Activated CD4-positive, alpha-beta T cell treated with anti-CD3 and anti-CD28 coated beads, Interleukin-2, amount 10 ng/mL, durations not matched to agents 7 days and 5 days (primary cell): ENCODE data around the gene OTULINL. TPM values are rescaled to one million over a fixed set of nuclear protein-coding genes. Genes with fewer than 3 reads are reported as not detected.

Experiments used
- CTCF ChIA-PET: fragments of 350-600 bp; sonication (Branson Sonifier 250); formaldehyde crosslinking; loops from one replicate; lab custom pipeline; 2021; ENCODE audit warnings: antibody characterized with exemption; lab: Charles Lee
- POLR2A ChIA-PET: fragments of 350-600 bp; sonication (Branson Sonifier 250); formaldehyde crosslinking; loops from one replicate; lab custom pipeline; 2021; ENCODE audit warnings: antibody characterized with exemption; lab: Charles Lee
- DNase-seq: peaks from one replicate; pipeline ENCODE4 v3.0.0-alpha.2; 2020
- H3K27ac Mint-ChIP-seq: one replicate; pipeline ENCODE4 v1.8.0; 2021; ENCODE audit warnings: mild to moderate bottlenecking, moderate library complexity, mixed read lengths
- H3K27me3 Mint-ChIP-seq: one replicate; pipeline ENCODE4 v1.8.0; 2021; ENCODE audit warnings: mixed read lengths
- H3K36me3 Mint-ChIP-seq: one replicate; pipeline ENCODE4 v1.8.0; 2021; ENCODE audit warnings: low read depth, mixed read lengths
- H3K4me1 Mint-ChIP-seq: one replicate; pipeline ENCODE4 v1.8.0; 2021; ENCODE audit warnings: mixed read lengths
- H3K4me3 Mint-ChIP-seq: one replicate; pipeline ENCODE4 v1.8.0; 2021; ENCODE audit warnings: mild to moderate bottlenecking, moderate library complexity, mixed read lengths
- H3K9me3 Mint-ChIP-seq: one replicate; pipeline ENCODE4 v1.8.0; 2021; ENCODE audit warnings: mixed read lengths
- total RNA-seq, 2 experiments: library from RNA; stranded (reverse); gene quantifications; one replicate each; pipeline ENCODE4 v1.2.3, GENCODE V29; 2021

Gene OTULINL
- total RNA-seq, 2 experiments from 2014 or later = 31.4 to 38.7 TPM

DNA sequence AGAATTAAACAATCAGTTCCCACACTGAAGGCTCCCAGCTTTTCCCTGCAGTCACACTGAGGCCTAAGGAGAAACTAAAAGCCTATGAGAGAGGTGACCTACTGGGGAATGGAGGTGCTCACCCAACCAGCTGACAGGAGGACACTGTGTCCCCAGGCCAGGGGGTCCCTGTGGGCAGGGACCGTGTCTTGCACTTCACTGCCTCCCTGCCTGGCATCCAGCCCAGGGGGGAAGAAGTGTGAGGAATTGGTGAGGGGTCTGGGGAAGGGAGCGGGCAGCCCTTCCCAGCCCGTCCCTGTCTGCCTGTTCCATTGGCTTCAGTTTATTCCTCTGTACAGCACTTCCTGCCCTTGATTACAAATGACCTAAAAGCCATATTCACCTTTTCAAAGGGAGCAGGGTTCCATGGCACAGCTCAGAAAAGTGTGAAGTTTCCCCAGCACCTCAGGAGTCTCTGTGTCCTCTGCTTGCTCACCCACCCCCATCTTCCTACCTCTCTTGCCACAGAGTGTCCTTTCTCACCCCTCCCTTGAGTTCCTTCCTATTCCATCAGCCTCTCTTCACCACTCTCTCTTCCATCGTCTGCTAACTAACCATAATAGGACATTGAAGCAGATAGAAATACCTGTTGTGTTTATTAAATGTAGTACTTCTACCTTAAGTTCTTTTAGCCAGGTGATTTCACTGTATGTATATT, 12.9 kb downstream of the OTULINL start:
- Mint-ChIP-seq H3K27ac (peak overlapping the region; percentile 99), H3K4me3 (peak overlapping the region; percentile 69), H3K27me3 (no peaks in the 10 kb centered on the region), H3K4me1 (peaks cover 86% of the 10 kb centered on the region), H3K36me3 (peaks cover 50% of the 10 kb centered on the region), H3K9me3 (peaks cover 9% of the 10 kb centered on the region)
- ChIA-PET CTCF (interaction anchor here (1.4 to 4.6 kb wide), 5 partner anchors 12 to 60 kb away, joined by 3 to 17 read pairs (median 4); partner anchors contain the start of gene OTULINL), POLR2A (no interaction called here)
- no peak for DNase-seq

DNA sequence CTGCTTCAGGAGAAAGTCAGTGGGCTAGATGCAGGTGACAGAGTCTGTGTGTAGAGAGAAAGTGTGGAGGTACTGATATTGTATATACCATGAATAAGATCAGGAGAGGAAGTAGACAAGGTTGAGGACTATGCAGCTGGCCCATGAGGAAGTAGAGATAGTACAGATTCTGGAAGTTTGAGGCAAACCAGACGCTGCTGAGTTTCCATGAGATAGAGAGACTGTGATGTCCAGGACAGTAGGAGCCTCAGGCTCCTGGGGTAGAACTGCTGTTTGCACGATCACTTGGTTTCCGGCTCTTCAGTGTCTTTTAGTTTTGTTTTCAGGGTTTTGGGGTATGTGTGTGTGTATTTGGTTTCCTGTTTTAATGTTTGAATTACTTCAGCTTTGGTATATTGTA, 13.6 kb downstream of the OTULINL start:
- Mint-ChIP-seq H3K9me3 (peaks cover 9% of the 10 kb centered on the region), H3K4me1 (peaks cover 89% of the 10 kb centered on the region), H3K36me3 (peaks cover 55% of the 10 kb centered on the region), H3K4me3 (peak overlapping the region; percentile 69), H3K27ac (peak overlapping the region; percentile 99), H3K27me3 (no peaks in the 10 kb centered on the region)
- CTCF ChIA-PET = interaction anchor here (1.4 to 4.6 kb wide), 3 partner anchors 13 to 59 kb away, joined by 3 to 17 read pairs (median 4); partner anchors contain the start of gene OTULINL
- POLR2A ChIA-PET = no interaction called here
- DNase-seq = peak; percentile 75

DNA sequence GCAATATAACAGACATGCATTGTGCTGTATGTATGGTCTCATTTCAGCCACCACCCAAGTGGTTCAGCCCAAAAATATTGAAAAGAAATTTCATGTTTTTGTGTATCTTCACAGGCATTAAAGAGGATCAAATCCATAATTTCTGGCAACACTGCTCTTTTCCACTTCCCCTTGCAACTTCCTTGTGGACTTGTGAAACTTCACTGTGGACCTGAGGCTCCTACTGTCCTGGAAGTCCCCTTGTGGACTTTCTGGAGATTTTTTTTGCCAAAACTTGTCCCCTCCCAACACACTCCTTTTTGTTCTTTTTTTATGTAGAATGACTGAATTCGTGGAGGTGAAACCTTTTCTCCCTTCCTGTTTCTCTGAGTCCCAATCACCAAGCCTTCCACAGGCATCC, 14.3 kb downstream of the OTULINL start:
- no peaks in the 10 kb centered on the region for H3K27me3 Mint-ChIP-seq
- DNase-seq = no peak
- peaks cover 56% of the 10 kb centered on the region for H3K36me3 Mint-ChIP-seq
- peak overlapping the region; percentile 69 for H3K4me3 Mint-ChIP-seq
- ChIA-PET CTCF (no interaction called here), POLR2A (no interaction called here)
- peaks cover 9% of the 10 kb centered on the region for H3K9me3 Mint-ChIP-seq
- H3K4me1 Mint-ChIP-seq = peaks cover 87% of the 10 kb centered on the region
- H3K27ac Mint-ChIP-seq = peak overlapping the region; percentile 99

DNA sequence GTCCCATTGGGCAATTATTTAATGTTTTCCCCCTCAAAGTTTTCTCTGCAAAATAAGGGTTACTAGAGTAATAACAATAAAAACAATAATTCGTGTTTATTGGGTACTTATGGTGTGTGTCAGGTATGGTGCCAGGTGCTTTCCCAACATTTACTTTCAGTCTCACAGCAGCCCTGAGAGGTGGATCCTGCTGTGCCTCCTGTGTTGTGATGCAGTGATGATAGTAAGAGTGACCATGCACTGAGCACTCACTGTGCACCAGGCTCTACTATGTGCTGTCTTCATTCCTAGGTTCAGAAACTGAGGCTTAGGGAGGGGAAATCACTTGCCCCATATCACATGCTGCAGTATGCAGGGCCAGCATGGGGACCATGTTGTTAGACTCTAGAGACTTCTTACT, 15.5 kb downstream of the OTULINL start:
- Mint-ChIP-seq H3K9me3 (peaks cover 9% of the 10 kb centered on the region), H3K4me3 (no peak overlapping the region), H3K4me1 (peaks cover 81% of the 10 kb centered on the region), H3K27me3 (no peaks in the 10 kb centered on the region), H3K27ac (peak overlapping the region; percentile 39), H3K36me3 (peaks cover 60% of the 10 kb centered on the region)
- ChIA-PET CTCF (no interaction called here), POLR2A (no interaction called here)
- no peak for DNase-seq

DNA sequence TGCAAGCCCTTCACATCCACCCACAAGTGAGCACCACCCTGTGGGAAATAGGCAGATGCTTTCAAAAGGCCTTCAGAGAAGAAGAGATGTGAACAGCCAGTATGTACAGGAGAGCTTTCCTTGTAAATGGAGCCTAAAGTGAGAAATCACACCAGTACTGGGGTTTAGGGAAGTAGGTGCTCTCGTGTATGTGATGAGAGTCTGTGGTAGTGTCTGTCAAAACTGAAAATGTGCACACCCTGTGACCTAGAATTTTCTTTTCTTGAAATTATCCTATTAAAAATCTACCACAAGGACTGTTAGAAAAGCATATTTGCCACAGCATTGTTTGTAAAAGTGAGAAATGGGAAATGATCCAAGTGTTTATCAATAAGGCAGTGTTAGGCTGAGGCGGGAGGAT, 16.6 kb downstream of the OTULINL start:
- H3K27ac Mint-ChIP-seq = peak overlapping the region; percentile 71
- H3K9me3 Mint-ChIP-seq = peaks cover 9% of the 10 kb centered on the region
- H3K4me3 Mint-ChIP-seq = no peak overlapping the region
- peaks cover 77% of the 10 kb centered on the region for H3K4me1 Mint-ChIP-seq
- peaks cover 62% of the 10 kb centered on the region for H3K36me3 Mint-ChIP-seq
- no peaks in the 10 kb centered on the region for H3K27me3 Mint-ChIP-seq
- ChIA-PET CTCF (no interaction called here), POLR2A (no interaction called here)
- no peak for DNase-seq

DNA sequence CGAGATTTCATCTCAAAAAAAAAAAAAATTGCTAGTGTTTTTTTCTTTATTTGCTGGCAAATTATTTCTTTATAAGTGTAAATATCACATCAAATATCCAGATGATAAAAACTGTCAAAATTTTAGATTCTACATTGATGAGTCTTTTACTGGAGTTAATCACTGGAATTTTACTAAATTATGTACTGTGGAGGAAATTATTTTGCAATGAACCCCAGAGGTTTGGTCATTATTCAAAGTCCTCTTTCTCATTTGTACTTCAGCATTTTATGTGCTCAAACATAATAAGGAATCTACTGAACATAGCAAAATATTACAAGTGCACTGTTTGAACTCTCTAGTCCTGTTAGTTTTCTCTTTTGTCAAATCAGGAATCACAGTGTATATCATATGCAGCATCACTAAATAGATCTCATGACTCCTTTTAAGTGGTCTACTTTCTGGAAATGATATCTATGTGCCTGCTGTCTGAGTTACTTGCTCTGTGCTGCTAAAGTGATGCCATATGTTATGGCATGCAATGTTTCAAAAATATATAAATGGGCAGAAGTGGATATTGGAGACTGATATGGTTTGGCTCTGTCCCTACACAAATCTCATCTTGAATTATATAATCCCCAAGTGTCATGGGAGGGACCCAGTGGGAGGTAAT, 18.0 kb downstream of the OTULINL start:
- POLR2A ChIA-PET = no interaction called here
- Mint-ChIP-seq H3K27me3 (no peaks in the 10 kb centered on the region), H3K9me3 (peaks cover 9% of the 10 kb centered on the region), H3K4me3 (no peak overlapping the region), H3K36me3 (peaks cover 66% of the 10 kb centered on the region), H3K4me1 (peaks cover 64% of the 10 kb centered on the region), H3K27ac (no peak overlapping the region)
- no peak for DNase-seq
- CTCF ChIA-PET = no interaction called here

DNA sequence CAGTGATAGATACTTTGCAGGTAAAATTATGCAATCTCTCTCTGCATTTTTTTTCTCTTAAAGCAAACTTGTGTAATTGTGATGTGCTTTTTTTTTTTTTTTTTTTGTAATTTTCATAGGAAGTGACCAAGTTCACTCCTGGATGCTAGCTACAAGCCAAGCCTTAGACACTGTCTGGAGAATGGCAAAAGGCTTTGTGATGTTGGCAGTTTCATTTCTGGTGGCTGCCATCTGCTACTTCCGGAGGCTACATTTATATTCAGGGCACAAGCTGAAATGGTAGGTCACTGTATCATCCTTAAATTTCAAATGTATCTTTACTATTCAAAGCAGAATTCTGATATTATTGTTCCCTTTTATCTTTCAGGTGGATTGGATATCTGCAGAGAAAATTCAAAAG, 19.3 kb downstream of the OTULINL start:
- Mint-ChIP-seq H3K36me3 (peaks cover 76% of the 10 kb centered on the region), H3K4me3 (no peak overlapping the region), H3K27ac (no peak overlapping the region), H3K4me1 (peaks cover 52% of the 10 kb centered on the region), H3K9me3 (peaks cover 9% of the 10 kb centered on the region), H3K27me3 (no peaks in the 10 kb centered on the region)
- DNase-seq = no peak
- POLR2A ChIA-PET = no interaction called here
- CTCF ChIA-PET = interaction anchor here (0.6 to 1.6 kb wide), 2 partner anchors 11 to 35 kb away, joined by 3 to 4 read pairs; no protein-coding TSS in a partner anchor

DNA sequence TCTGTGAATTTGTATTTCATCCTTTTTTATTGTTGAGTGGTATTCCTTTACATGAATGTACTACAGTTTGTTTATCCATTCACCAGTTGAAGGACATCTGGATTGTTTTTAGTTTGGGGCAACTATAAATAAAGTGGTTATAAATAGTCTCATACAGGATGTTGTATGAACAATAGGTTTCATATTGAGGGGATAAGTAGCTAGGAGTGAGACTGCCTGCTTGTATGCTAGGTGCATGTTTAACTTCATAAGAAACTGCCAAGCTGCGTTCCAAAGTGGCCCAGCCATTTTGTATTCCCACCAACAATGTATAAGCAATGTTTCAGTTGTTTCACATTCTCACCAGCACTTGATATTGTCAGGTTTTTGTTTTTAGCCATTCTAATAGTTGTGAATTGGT, 21.5 kb downstream of the OTULINL start:
- no peak overlapping the region for H3K27ac Mint-ChIP-seq

DNA sequence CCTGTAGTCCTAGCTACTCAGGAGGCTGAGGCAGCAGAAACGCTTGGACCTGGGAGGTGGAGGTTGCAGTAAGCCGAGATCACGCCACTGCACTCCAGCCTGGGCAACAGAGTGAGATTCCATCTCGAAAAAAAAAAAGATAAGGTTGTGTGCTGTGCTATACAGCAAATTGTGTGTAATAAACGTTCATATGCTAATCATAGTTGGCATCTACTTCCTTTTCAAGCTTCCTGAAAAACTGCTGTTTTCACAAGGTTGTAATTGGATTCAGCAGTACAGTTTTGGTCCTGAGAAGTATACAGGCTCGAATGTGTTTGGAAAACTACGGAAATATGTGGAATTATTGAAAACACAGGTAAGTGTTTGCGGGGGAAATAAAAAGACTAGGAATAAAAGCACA, 25.5 kb downstream of the OTULINL start:
- CTCF ChIA-PET = interaction anchor here (1.2 kb wide), 1 partner anchor 25 kb away, joined by 3 read pairs; no protein-coding TSS in a partner anchor
- POLR2A ChIA-PET = no interaction called here
- no peaks in the 10 kb centered on the region for H3K9me3 Mint-ChIP-seq
- H3K27ac Mint-ChIP-seq = no peak overlapping the region
- H3K36me3 Mint-ChIP-seq = peaks cover 78% of the 10 kb centered on the region
- H3K4me3 Mint-ChIP-seq = no peak overlapping the region
- H3K27me3 Mint-ChIP-seq = no peaks in the 10 kb centered on the region
- H3K4me1 Mint-ChIP-seq = peaks cover 15% of the 10 kb centered on the region
- no peak for DNase-seq

More for the DNA sequence above, 21.5 kb downstream of the OTULINL start:
- ChIA-PET POLR2A (no interaction called here), CTCF (no interaction called here)
- Mint-ChIP-seq H3K4me1 (peaks cover 34% of the 10 kb centered on the region), H3K36me3 (peaks cover 72% of the 10 kb centered on the region), H3K9me3 (no peaks in the 10 kb centered on the region), H3K27me3 (no peaks in the 10 kb centered on the region), H3K4me3 (no peak overlapping the region)
- no peak for DNase-seq

DNA sequence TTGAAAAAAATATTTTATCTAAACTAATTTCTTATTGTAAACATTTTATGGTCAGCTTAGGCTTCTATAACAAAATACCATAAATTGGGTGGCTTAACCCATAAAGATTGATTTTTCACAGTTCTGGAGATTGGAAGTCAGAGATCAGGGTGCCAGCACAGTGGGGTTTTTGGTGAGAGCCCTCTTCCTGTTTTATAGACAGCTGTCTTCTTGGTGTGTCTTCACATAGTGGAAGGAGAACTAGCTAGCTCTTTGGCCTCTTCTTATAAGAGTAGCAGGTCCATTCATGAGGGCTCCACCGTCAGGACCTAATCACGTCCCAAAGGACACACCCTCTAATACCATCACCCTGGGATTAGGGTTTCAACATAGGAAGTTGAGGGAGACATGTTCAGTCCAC, 26.6 kb downstream of the OTULINL start:
- Mint-ChIP-seq H3K4me1 (peaks cover 7% of the 10 kb centered on the region), H3K36me3 (peaks cover 71% of the 10 kb centered on the region), H3K27me3 (no peaks in the 10 kb centered on the region), H3K27ac (no peak overlapping the region), H3K9me3 (no peaks in the 10 kb centered on the region), H3K4me3 (no peak overlapping the region)
- ChIA-PET POLR2A (no interaction called here), CTCF (interaction anchor here (1.2 kb wide), 1 partner anchor 26 kb away, joined by 3 read pairs; no protein-coding TSS in a partner anchor)
- DNase-seq = no peak

DNA sequence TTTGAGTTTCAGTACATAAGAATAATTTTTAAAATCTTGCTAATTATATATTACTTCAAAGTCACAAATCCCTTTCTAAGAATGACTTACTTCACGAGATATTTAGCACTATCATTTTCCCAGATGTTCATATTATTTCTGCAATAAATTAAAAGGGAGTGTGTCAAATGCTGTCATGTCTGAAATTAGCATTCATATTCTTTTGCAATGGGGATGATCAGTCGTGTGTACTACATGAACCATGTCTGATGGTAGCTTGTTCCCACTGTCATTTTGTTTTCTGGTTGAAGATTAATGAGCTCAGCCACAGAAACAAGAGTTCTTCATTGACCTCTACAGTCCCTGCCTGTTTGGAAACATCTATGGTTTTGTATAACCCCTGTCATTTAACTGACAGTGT, 30.1 kb downstream of the OTULINL start:
- Mint-ChIP-seq H3K4me1 (peaks cover 7% of the 10 kb centered on the region), H3K27ac (no peak overlapping the region), H3K4me3 (no peak overlapping the region), H3K36me3 (peaks cover 65% of the 10 kb centered on the region), H3K27me3 (no peaks in the 10 kb centered on the region), H3K9me3 (no peaks in the 10 kb centered on the region)
- POLR2A ChIA-PET = no interaction called here
- no peak for DNase-seq
- CTCF ChIA-PET = no interaction called here

DNA sequence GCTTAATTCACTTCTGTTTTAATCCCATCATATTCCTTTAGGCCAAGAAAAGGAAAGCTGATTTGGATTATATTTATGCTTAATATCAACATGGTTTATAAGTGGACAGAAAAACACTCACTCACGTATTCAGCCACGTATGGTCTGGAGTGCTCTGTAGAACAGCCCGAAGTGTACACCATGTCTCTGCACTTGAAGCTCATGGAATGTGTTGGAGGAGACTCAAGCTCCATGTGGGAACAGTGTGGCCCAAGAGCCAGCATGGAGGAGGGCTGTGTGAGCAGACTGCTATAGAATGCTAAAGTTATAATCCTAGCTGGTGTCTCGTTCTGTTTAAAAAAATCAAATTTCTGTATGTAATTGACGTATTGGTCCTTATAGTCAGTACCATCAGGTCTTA, 32.9 kb downstream of the OTULINL start:
- no peak overlapping the region for H3K4me3 Mint-ChIP-seq
- DNase-seq = no peak
- H3K9me3 Mint-ChIP-seq = no peaks in the 10 kb centered on the region
- ChIA-PET CTCF (interaction anchor here (1.3 kb wide), 1 partner anchor 34 kb away, joined by 3 read pairs; no protein-coding TSS in a partner anchor), POLR2A (no interaction called here)
- no peaks in the 10 kb centered on the region for H3K27me3 Mint-ChIP-seq
- H3K4me1 Mint-ChIP-seq = no peaks in the 10 kb centered on the region
- peaks cover 62% of the 10 kb centered on the region for H3K36me3 Mint-ChIP-seq
- no peak overlapping the region for H3K27ac Mint-ChIP-seq

DNA sequence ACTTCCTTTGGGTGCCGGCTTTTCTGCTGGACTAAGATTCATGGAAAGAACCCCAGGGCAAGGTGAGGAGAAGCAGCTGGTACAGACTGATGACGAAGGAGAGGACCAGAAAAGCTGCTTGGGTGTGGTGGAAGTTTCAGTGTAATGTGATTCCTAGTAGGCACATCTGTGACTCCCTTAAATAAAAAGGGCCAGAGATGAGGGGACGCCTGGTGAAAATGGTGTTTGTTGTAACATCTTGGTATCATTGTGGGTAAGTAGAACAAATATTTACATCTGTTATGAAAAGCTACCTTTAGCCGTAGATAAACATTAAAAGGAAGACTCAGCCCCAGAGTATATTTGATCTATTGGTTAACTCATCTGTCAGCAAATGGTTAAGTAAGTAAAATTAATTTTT, 33.8 kb downstream of the OTULINL start:
- DNase-seq = no peak
- POLR2A ChIA-PET = no interaction called here
- Mint-ChIP-seq H3K9me3 (peaks cover 2% of the 10 kb centered on the region), H3K4me3 (no peak overlapping the region), H3K27me3 (no peaks in the 10 kb centered on the region), H3K27ac (no peak overlapping the region), H3K4me1 (no peaks in the 10 kb centered on the region), H3K36me3 (peaks cover 61% of the 10 kb centered on the region)
- CTCF ChIA-PET = interaction anchor here (0.8 kb wide), 1 partner anchor 25 kb away, joined by 3 read pairs; no protein-coding TSS in a partner anchor
